DLD1 (cell line): ENCODE data around the gene KCNQ4.

Experiments
- in situ Hi-C: cut with HindIII; loops from 2 replicates; pipeline ENCODE4 v1.10.0; 2017; ENCODE audit warnings: low sequenced_read_pairs

The KCNQ4 gene

GRCh38 chr1:40818264-40818961, 34.8 kb downstream of the KCNQ4 start:
- in situ Hi-C loops: no loop called here

GRCh38 chr1:40819101-40819500, 35.5 kb downstream of the KCNQ4 start:
- in situ Hi-C loops: no loop called here

GRCh38 chr1:40820251-40820797, 36.7 kb downstream of the KCNQ4 start:
- in situ Hi-C loops: loop anchor here (10.0 kb wide), 1 partner anchor 666 kb away; no protein-coding TSS in a partner anchor

GRCh38 chr1:40820911-40821693, 37.5 kb downstream of the KCNQ4 start:
- in situ Hi-C loops: loop anchor here (10.0 kb wide), 1 partner anchor 666 kb away; no protein-coding TSS in a partner anchor

- in situ Hi-C loops: loop anchor here (10.0 kb wide), 1 partner anchor 668 kb away; no protein-coding TSS in a partner anchor
These were observed 39.3 kb downstream of the KCNQ4 start for GRCh38 chr1:40822890-40823289.

GRCh38 chr1:40823345-40823744, 39.8 kb downstream of the KCNQ4 start:
- in situ Hi-C loops: loop anchor here (10.0 kb wide), 1 partner anchor 669 kb away; no protein-coding TSS in a partner anchor

- in situ Hi-C loops: loop anchor here (10.0 kb wide), 1 partner anchor 669 kb away; no protein-coding TSS in a partner anchor
These were observed 40.4 kb downstream of the KCNQ4 start for GRCh38 chr1:40823983-40824382.

GRCh38 chr1:40824591-40825434, 41.2 kb downstream of the KCNQ4 start:
- in situ Hi-C loops: loop anchor here (10.0 kb wide), 1 partner anchor 670 kb away; no protein-coding TSS in a partner anchor

- in situ Hi-C loops: loop anchor here (10.0 kb wide), 1 partner anchor 671 kb away; no protein-coding TSS in a partner anchor
These were observed 41.8 kb downstream of the KCNQ4 start for GRCh38 chr1:40825435-40825788.

GRCh38 chr1:40825996-40826395, 42.4 kb downstream of the KCNQ4 start:
- in situ Hi-C loops: loop anchor here (10.0 kb wide), 1 partner anchor 671 kb away; no protein-coding TSS in a partner anchor

GRCh38 chr1:40829631-40830245, 46.2 kb downstream of the KCNQ4 start:
- in situ Hi-C loops: loop anchor here (10.0 kb wide), 1 partner anchor 675 kb away; no protein-coding TSS in a partner anchor

GRCh38 chr1:40830419-40830943, 46.9 kb downstream of the KCNQ4 start:
- in situ Hi-C loops: no loop called here

- in situ Hi-C loops: no loop called here
These were observed 47.6 kb downstream of the KCNQ4 start for GRCh38 chr1:40831001-40831732.

GRCh38 chr1:40833979-40834378, 50.4 kb downstream of the KCNQ4 start:
- in situ Hi-C loops: no loop called here

- in situ Hi-C loops: no loop called here
These were observed 51.5 kb downstream of the KCNQ4 start for GRCh38 chr1:40834968-40835545.

GRCh38 chr1:40836283-40836682, 52.7 kb downstream of the KCNQ4 start:
- in situ Hi-C loops: no loop called here

- in situ Hi-C loops: no loop called here
These were observed 54.0 kb downstream of the KCNQ4 start for GRCh38 chr1:40837601-40838000.

GRCh38 chr1:40838045-40838979, 54.7 kb downstream of the KCNQ4 start:
- in situ Hi-C loops: no loop called here
